CD4-positive, alpha-beta T cell (primary cell): ENCODE measurements around the gene TMEM72. TPM values are rescaled to one million over a fixed set of nuclear protein-coding genes. Genes with fewer than 3 reads are reported as not detected.

Experiments used
- ATAC-seq: fragments of 200-7000 bp; cut with Tn5 transposase; one replicate; pipeline ENCODE4 v1.10.0; 2022; ENCODE audit warnings: mild to moderate bottlenecking; ENCODE audit not compliant: poor library complexity
- CTCF ChIA-PET: fragments of 350-600 bp; sonication (Branson Sonifier 250); formaldehyde crosslinking; loops from one replicate; lab custom pipeline; 2021; ENCODE audit warnings: antibody characterized with exemption, inconsistent platforms; lab: Charles Lee
- POLR2A ChIA-PET: fragments of 350-600 bp; sonication (Branson Sonifier 250); formaldehyde crosslinking; loops from one replicate; lab custom pipeline; 2021; ENCODE audit warnings: antibody characterized with exemption, inconsistent platforms; lab: Charles Lee
- DNase-seq, 14 experiments: peaks; one replicate each; pipeline ENCODE4 v3.0.0-alpha.2; 2013 to 2020; ENCODE audit warnings: mixed read lengths in 2 of 14
- H3K27ac ChIP-seq, 2 donors: one replicate each; pipeline versions ENCODE4 v1.5.1 to v1.7.0; 2013; ENCODE audit warnings: low read length in 2 of 2, low read depth in 1 of 2, mild to moderate bottlenecking in 1 of 2
- H3K27me3 ChIP-seq, 2 experiments: 1 replicate in 1 of 2; 2 replicates in 1 of 2; pipeline versions ENCODE4 v1.6.1 to v1.7.0; 2013; ENCODE audit warnings: low read length in 2 of 2, control low read depth in 1 of 2, mild to moderate bottlenecking in 1 of 2, moderate library complexity in 1 of 2; ENCODE audit not compliant: insufficient read depth in 2 of 2, control insufficient read depth in 1 of 2
- H3K36me3 ChIP-seq: one replicate; pipeline ENCODE4 v1.6.1; 2013; ENCODE audit warnings: low read length, control low read depth; ENCODE audit not compliant: insufficient read depth
- H3K4me1 ChIP-seq: one replicate; pipeline ENCODE4 v1.6.1; 2013; ENCODE audit warnings: low read length, control low read depth; ENCODE audit not compliant: insufficient read depth
- H3K4me3 ChIP-seq: one replicate; pipeline ENCODE4 v1.5.1; 2013; ENCODE audit warnings: mild to moderate bottlenecking, low read length, moderate library complexity
- H3K9me3 ChIP-seq, 2 experiments: 1 replicate in 1 of 2; 2 replicates in 1 of 2; pipeline versions ENCODE4 v1.6.1 to v1.7.0; 2013; ENCODE audit warnings: low read length in 2 of 2, mild to moderate bottlenecking in 2 of 2, control low read depth in 1 of 2, moderate library complexity in 1 of 2; ENCODE audit not compliant: control insufficient read depth in 1 of 2, insufficient read depth in 1 of 2
- H3K27ac Mint-ChIP-seq: one replicate; pipeline ENCODE4 v1.8.0; 2020; ENCODE audit warnings: mixed read lengths
- H3K27me3 Mint-ChIP-seq: one replicate; pipeline ENCODE4 v1.8.0; 2021; ENCODE audit warnings: mixed read lengths
- H3K36me3 Mint-ChIP-seq: one replicate; pipeline ENCODE4 v1.8.0; 2021; ENCODE audit warnings: low read depth, mixed read lengths
- H3K4me1 Mint-ChIP-seq: one replicate; pipeline ENCODE4 v1.8.0; 2021; ENCODE audit warnings: low read depth, mixed read lengths
- H3K4me3 Mint-ChIP-seq: one replicate; pipeline ENCODE4 v1.8.0; 2020; ENCODE audit warnings: mild to moderate bottlenecking, mixed read lengths
- H3K9me3 Mint-ChIP-seq: one replicate; pipeline ENCODE4 v1.8.0; 2020; ENCODE audit warnings: mixed read lengths
- intact Hi-C, 2 experiments: fragments of 100-400 bp; cut with DNase I in 1 of 2; cut with micrococcal nuclease in 1 of 2; formaldehyde crosslinking; loops; one replicate each; pipeline versions ENCODE4 v1.15.1 to v1.9.0; 2023 to 2025; cut with DNase I, micrococcal nuclease
- total RNA-seq, 174 experiments: library from RNA in 2 of 174; stranded (reverse) in 2 of 174; gene quantifications; one replicate each; pipeline ENCODE4 v1.2.3 and lab custom pipeline; 2021 to 2026
- TF ChIP-seq, protein P1 (sequence below): fragments of 200-600 bp; IDR thresholded peaks from one replicate; pipeline ENCODE4 v1.8.0; 2022; ENCODE audit warnings: antibody characterized with exemption, mild to moderate bottlenecking

Gene TMEM72
- total RNA-seq, 2 experiments from 2014 or later: not detected

DNA sequence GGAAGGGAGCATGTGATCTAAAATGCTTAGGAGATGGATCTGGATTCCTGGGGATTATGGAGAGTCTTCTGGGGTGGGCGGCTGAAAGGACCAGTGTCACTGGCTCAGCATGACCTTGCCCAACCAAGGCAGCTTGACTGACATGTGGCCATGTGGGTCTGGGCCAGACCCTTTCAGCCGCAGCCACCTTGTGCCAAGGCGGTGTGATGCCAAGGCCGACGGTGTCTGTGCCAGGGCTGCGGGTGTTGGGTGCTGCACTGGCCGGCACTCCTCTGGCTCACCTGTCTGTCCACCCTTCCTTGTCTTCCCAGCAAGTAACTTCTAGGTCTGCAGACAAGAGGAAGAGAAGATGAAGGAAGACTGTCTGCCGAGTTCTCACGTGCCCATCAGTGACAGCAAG lies 58.7 kb downstream of the TMEM72 start:
- DNase-seq: no peak
- Mint-ChIP-seq H3K4me1 (peaks cover 27% of the 10 kb centered on the region), H3K27ac (no peak overlapping the region), H3K9me3 (no peaks in the 10 kb centered on the region), H3K4me3 (no peak overlapping the region), H3K36me3 (no peaks in the 10 kb centered on the region), H3K27me3 (no peaks in the 10 kb centered on the region)
- H3K4me3 ChIP-seq: no peak overlapping the region
- peaks cover 47% of the 10 kb centered on the region for H3K4me1 ChIP-seq
- no peak for ATAC-seq
- TF ChIP-seq, protein P1, sequence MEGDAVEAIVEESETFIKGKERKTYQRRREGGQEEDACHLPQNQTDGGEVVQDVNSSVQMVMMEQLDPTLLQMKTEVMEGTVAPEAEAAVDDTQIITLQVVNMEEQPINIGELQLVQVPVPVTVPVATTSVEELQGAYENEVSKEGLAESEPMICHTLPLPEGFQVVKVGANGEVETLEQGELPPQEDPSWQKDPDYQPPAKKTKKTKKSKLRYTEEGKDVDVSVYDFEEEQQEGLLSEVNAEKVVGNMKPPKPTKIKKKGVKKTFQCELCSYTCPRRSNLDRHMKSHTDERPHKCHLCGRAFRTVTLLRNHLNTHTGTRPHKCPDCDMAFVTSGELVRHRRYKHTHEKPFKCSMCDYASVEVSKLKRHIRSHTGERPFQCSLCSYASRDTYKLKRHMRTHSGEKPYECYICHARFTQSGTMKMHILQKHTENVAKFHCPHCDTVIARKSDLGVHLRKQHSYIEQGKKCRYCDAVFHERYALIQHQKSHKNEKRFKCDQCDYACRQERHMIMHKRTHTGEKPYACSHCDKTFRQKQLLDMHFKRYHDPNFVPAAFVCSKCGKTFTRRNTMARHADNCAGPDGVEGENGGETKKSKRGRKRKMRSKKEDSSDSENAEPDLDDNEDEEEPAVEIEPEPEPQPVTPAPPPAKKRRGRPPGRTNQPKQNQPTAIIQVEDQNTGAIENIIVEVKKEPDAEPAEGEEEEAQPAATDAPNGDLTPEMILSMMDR: no peak
- H3K36me3 ChIP-seq: no peaks in the 10 kb centered on the region
- H3K9me3 ChIP-seq: no peaks in the 10 kb centered on the region
- ChIA-PET CTCF (no interaction called here), POLR2A (interaction anchor here (1.2 kb wide), 1 partner anchor 37 kb away, joined by 4 read pairs; no protein-coding TSS in a partner anchor)
- intact Hi-C loops: loop anchor here (5.0 kb wide), 2 partner anchors 93 to 108 kb away; no protein-coding TSS in a partner anchor
- H3K27me3 ChIP-seq: no peaks in the 10 kb centered on the region
- H3K27ac ChIP-seq: no peak overlapping the region

DNA sequence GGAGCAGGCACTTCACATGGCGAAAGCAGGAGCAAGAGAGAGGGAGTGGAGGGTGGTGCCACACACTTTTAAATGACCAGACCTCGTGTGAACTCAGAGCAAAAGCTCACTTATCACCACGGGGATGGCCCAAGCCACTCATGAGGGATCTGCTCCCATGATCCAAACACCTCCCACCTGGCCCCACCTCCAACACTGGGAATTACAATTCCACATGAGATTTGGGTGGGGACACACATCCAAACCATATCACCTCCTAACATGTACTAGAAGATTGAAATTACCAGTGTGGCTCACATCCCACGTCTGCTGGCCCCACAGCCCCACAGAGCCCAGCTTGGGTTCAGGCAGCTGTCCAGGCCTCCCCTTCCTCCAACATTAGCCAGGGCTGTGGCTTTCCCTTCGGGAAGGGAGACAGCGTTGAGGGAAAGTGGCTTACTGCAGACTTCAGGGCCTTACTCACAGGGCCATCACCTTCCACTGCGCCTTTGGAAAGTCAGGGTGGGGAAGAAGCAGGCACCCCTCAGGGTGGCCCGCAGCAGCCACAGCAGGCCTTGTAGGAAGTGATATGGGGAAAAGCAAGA lies 59.8 kb downstream of the TMEM72 start:
- intact Hi-C loops: loop anchor here (5.0 kb wide), 2 partner anchors 94 to 109 kb away; no protein-coding TSS in a partner anchor
- peaks cover 51% of the 10 kb centered on the region for H3K4me1 ChIP-seq
- DNase-seq: no peak

DNA sequence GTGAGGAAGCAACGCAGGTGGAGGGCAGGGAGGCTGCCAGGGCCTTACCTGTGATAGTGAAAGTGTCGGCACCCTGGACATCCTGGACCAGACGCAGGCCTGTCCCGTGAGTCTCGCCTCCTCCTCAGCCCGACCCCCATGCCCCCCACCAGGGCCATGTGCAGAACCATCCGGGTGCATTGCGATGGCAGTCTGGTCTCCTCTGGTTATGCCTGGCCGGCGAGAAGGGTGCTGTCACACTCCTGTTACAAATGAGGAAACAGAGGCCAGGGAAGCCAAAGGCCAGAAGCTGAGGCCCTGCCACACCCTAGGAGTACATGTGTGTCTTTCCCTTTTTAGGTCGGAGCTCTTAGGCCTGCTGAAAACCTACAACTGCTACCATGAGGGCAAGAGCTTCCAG lies 60.3 kb downstream of the TMEM72 start:
- TF ChIP-seq, protein P1: no peak
- CTCF ChIA-PET: no interaction called here
- Mint-ChIP-seq H3K27me3 (no peaks in the 10 kb centered on the region), H3K27ac (no peak overlapping the region), H3K36me3 (no peaks in the 10 kb centered on the region), H3K4me3 (no peak overlapping the region), H3K9me3 (no peaks in the 10 kb centered on the region), H3K4me1 (peaks cover 23% of the 10 kb centered on the region)
- Histone ChIP-seq H3K27ac (no peak overlapping the region), H3K4me3 (no peak overlapping the region), H3K27me3 (no peaks in the 10 kb centered on the region), H3K36me3 (no peaks in the 10 kb centered on the region), H3K9me3 (no peaks in the 10 kb centered on the region), H3K4me1 (peaks cover 51% of the 10 kb centered on the region)
- ATAC-seq: no peak
- no peak for DNase-seq
- intact Hi-C loops: loop anchor here (5.0 kb wide), 2 partner anchors 94 to 109 kb away; no protein-coding TSS in a partner anchor
- POLR2A ChIA-PET: no interaction called here

More for the DNA sequence above, 59.8 kb downstream of the TMEM72 start:
- Histone ChIP-seq H3K27ac (no peak overlapping the region), H3K36me3 (no peaks in the 10 kb centered on the region), H3K27me3 (no peaks in the 10 kb centered on the region), H3K9me3 (no peaks in the 10 kb centered on the region), H3K4me3 (no peak overlapping the region)
- H3K27ac Mint-ChIP-seq: no peak overlapping the region
- no peaks in the 10 kb centered on the region for H3K36me3 Mint-ChIP-seq
- ATAC-seq: no peak
- ChIA-PET CTCF (no interaction called here), POLR2A (no interaction called here)
- peaks cover 26% of the 10 kb centered on the region for H3K4me1 Mint-ChIP-seq
- TF ChIP-seq, protein P1: no peak
- no peaks in the 10 kb centered on the region for H3K9me3 Mint-ChIP-seq
- H3K27me3 Mint-ChIP-seq: no peaks in the 10 kb centered on the region
- no peak overlapping the region for H3K4me3 Mint-ChIP-seq
